Measurements from ENCODE around the gene FOXC1.

FOXC1 gene

GRCh38 chr6:1625794-1626435 is 16.2 kb downstream of the FOXC1 start:
- DNase-seq: no peak
- H3K36me3 Mint-ChIP-seq (ENCODE audit: low read depth): peaks cover 17% of the 10 kb centered on the region
- no peak overlapping the region for H3K27ac Mint-ChIP-seq
- peaks cover 14% of the 10 kb centered on the region for H3K4me1 Mint-ChIP-seq (ENCODE audit: low read depth)
- no peaks in the 10 kb centered on the region for H3K9me3 Mint-ChIP-seq
- no peak overlapping the region for H3K4me3 Mint-ChIP-seq
- peaks cover 85% of the 10 kb centered on the region for H3K27me3 Mint-ChIP-seq

DNA sequence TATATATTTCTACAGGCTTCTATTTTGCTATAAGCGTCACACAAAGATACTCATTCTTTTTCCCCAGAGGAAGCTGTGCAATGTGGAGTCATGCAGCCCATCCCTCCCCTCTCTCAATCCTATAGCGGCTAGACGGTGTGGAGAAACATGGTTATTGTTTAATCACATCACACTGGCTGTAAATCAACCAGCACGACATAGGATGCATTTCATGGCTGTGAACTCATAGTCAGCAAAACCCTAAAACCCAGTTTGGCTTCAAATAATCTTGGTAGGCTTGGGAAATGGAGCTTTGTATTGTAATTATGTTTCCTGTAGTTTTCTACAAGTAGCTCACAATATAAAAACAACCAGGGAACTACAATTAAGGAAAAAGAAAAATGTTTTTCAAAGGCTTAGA is 16.8 kb downstream of the FOXC1 start:
- Mint-ChIP-seq H3K9me3 (no peaks in the 10 kb centered on the region), H3K27ac (no peak overlapping the region), H3K4me1 (ENCODE audit: low read depth) (peaks cover 13% of the 10 kb centered on the region), H3K27me3 (peaks cover 79% of the 10 kb centered on the region), H3K36me3 (ENCODE audit: low read depth) (peaks cover 17% of the 10 kb centered on the region), H3K4me3 (no peak overlapping the region)
- no peak for DNase-seq

- H3K4me1 Mint-ChIP-seq (ENCODE audit: low read depth): peaks cover 13% of the 10 kb centered on the region
- H3K27ac Mint-ChIP-seq: no peak overlapping the region
- H3K4me3 Mint-ChIP-seq: no peak overlapping the region
- no peaks in the 10 kb centered on the region for H3K9me3 Mint-ChIP-seq
- H3K36me3 Mint-ChIP-seq (ENCODE audit: low read depth): peaks cover 7% of the 10 kb centered on the region
- H3K27me3 Mint-ChIP-seq: peaks cover 68% of the 10 kb centered on the region
- DNase-seq: no peak
These were observed 18.3 kb downstream of the FOXC1 start for GRCh38 chr6:1627827-1628560.

DNA sequence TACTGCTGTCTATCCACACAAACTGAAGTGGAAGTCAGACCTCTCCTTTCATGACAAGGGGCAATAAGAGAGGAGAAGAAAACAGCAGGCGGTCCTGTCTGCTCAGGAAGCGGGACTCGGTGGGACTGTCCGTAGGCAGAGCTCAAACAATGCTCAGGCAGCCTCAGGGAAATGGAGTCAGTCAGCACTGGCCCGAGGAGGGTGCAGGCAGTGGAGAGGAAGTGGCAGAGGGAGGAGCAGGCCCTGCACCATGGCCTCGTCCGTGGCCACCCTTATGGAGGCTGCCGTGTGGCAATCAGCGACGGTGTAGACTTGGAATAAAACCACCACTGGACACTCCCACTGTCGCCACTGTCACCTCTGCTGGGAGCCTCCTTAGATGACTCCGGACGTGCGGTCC is 19.6 kb downstream of the FOXC1 start:
- Mint-ChIP-seq H3K9me3 (no peaks in the 10 kb centered on the region), H3K27ac (no peak overlapping the region), H3K4me1 (ENCODE audit: low read depth) (peaks cover 12% of the 10 kb centered on the region), H3K36me3 (ENCODE audit: low read depth) (no peaks in the 10 kb centered on the region), H3K27me3 (peaks cover 66% of the 10 kb centered on the region), H3K4me3 (no peak overlapping the region)
- DNase-seq: no peak

- Mint-ChIP-seq H3K27ac (no peak overlapping the region), H3K27me3 (peaks cover 63% of the 10 kb centered on the region), H3K9me3 (no peaks in the 10 kb centered on the region), H3K4me3 (no peak overlapping the region), H3K36me3 (ENCODE audit: low read depth) (no peaks in the 10 kb centered on the region), H3K4me1 (ENCODE audit: low read depth) (peaks cover 8% of the 10 kb centered on the region)
- DNase-seq: no peak
These were observed 20.6 kb downstream of the FOXC1 start for GRCh38 chr6:1630212-1630770.

DNA sequence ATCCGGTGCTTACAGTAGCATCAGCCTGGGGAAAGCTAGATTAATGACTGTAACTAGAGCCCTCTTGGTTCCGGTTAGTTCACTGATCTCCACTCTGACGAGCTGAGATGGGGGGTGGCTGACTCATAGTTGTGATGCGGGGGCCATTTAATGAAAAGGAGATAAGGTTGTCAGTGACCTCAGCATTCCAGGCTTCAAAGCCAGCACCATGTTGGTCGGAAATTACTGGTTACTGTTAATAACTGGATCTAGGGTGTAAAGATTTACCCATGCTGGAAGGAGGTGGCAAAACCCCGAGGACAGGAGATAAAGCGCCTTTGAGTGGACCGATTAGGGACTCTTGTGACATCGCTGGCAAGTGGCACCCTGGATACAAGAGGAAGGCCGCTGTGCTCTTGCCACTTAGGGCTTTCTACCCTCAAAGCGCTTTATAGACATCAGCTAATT is 21.1 kb downstream of the FOXC1 start:
- Mint-ChIP-seq H3K27ac (no peak overlapping the region), H3K27me3 (peaks cover 58% of the 10 kb centered on the region), H3K36me3 (ENCODE audit: low read depth) (no peaks in the 10 kb centered on the region), H3K9me3 (no peaks in the 10 kb centered on the region), H3K4me1 (ENCODE audit: low read depth) (peaks cover 4% of the 10 kb centered on the region), H3K4me3 (no peak overlapping the region)
- no peak for DNase-seq

- no peaks in the 10 kb centered on the region for H3K9me3 Mint-ChIP-seq
- no peaks in the 10 kb centered on the region for H3K36me3 Mint-ChIP-seq (ENCODE audit: low read depth)
- H3K4me3 Mint-ChIP-seq: no peak overlapping the region
- no peak for DNase-seq
- no peak overlapping the region for H3K27ac Mint-ChIP-seq
- H3K27me3 Mint-ChIP-seq: peaks cover 54% of the 10 kb centered on the region
- no peaks in the 10 kb centered on the region for H3K4me1 Mint-ChIP-seq (ENCODE audit: low read depth)
These were observed 21.5 kb downstream of the FOXC1 start for GRCh38 chr6:1631251-1631650.

DNA sequence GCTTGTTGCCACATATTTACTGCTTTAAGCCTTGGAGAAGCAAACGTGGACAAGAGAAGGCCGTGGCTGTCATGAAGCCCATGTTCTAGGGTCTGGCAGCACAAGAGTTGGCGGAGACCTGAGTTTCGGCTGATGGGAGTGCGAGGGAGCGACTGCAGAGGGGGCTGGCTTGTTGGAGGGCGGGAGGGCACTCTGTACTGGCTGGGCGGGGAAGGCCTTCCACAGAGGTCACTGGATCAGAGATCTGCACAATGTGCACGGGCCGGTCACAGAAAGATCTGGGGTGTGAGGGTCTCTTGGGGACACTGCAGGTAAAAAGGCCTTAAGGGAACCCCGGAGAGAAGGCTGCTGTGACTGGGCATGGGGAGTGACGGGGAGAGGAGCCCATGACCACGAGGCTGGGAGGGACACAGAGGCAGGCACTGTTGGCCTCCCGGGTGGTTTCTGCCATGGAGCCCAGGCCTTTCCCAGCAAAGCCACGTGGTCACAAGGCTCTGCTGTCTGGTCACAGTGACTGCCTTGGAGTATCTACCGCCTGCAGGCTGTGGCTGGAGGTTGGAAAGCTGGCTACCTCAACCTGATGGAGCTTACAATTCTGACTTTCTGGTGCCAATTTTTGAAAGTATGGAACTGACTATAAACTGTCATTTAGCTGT is 23.8 kb downstream of the FOXC1 start:
- no peak overlapping the region for H3K4me3 Mint-ChIP-seq
- no peak overlapping the region for H3K27ac Mint-ChIP-seq

DNA sequence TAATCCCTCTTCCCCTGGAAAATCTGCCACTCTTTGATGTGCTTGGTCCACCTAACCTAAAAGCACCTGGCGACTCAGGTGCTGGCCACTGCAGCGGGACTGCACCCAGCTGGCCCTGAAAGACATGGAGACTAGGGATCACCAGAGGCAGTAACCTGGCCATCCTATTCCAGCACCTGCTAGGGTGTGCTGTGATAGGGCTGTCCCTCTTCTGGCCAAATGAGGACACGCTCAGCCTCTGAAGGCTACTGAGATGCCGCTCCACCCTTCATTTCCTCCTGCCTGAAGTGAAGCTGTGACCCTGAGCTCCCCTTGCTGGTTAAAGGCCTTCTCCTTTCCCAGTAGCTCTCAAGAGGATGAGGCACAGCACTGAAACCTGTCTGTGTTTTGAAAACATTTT is 24.4 kb downstream of the FOXC1 start:
- Mint-ChIP-seq H3K27me3 (peaks cover 26% of the 10 kb centered on the region), H3K4me1 (ENCODE audit: low read depth) (no peaks in the 10 kb centered on the region), H3K9me3 (no peaks in the 10 kb centered on the region)

More for the DNA sequence above, 23.8 kb downstream of the FOXC1 start:
- DNase-seq: no peak
- no peaks in the 10 kb centered on the region for H3K9me3 Mint-ChIP-seq
- peaks cover 32% of the 10 kb centered on the region for H3K27me3 Mint-ChIP-seq
- H3K4me1 Mint-ChIP-seq (ENCODE audit: low read depth): no peaks in the 10 kb centered on the region
- H3K36me3 Mint-ChIP-seq (ENCODE audit: low read depth): no peaks in the 10 kb centered on the region

GRCh38 chr6:1635305-1636010 is 25.7 kb downstream of the FOXC1 start:
- no peaks in the 10 kb centered on the region for H3K4me1 Mint-ChIP-seq (ENCODE audit: low read depth)
- H3K4me3 Mint-ChIP-seq: no peak overlapping the region
- H3K27ac Mint-ChIP-seq: no peak overlapping the region
- no peaks in the 10 kb centered on the region for H3K9me3 Mint-ChIP-seq
- H3K27me3 Mint-ChIP-seq: peaks cover 17% of the 10 kb centered on the region
- no peak for DNase-seq
- H3K36me3 Mint-ChIP-seq (ENCODE audit: low read depth): no peaks in the 10 kb centered on the region

More for the DNA sequence above, 24.4 kb downstream of the FOXC1 start:
- Mint-ChIP-seq H3K36me3 (ENCODE audit: low read depth) (no peaks in the 10 kb centered on the region), H3K4me3 (no peak overlapping the region), H3K27ac (no peak overlapping the region)
- no peak for DNase-seq

DNA sequence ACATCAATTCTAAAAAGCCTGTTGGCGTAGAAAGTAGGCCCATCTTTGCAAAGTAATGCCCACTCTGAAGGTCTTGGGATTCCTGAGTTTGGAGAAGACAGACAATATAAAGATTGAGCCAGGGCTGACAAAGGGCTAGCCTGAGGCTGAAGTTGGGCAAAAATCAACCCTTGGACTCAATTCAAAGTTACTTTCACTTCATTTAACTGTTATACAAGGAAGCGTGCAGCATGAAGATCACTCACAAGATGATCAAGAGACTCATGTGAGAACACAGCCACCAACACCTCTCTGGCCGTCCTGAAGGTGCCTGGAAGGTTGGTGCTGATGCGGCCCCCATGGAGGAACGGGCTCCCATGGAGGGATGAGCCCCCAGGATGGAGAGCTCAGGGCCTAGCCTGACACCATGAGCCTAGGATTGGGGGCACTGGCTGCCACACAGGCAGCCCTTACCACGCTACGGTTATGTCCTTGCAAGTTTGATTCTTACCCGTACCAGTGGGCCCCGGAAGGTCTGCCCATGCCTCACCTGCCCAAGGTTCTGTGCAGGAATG is 26.6 kb downstream of the FOXC1 start:
- DNase-seq: no peak
- no peaks in the 10 kb centered on the region for H3K4me1 Mint-ChIP-seq (ENCODE audit: low read depth)
- H3K36me3 Mint-ChIP-seq (ENCODE audit: low read depth): no peaks in the 10 kb centered on the region
- peaks cover 13% of the 10 kb centered on the region for H3K27me3 Mint-ChIP-seq
- no peak overlapping the region for H3K4me3 Mint-ChIP-seq
- no peaks in the 10 kb centered on the region for H3K9me3 Mint-ChIP-seq
- H3K27ac Mint-ChIP-seq: no peak overlapping the region

DNA sequence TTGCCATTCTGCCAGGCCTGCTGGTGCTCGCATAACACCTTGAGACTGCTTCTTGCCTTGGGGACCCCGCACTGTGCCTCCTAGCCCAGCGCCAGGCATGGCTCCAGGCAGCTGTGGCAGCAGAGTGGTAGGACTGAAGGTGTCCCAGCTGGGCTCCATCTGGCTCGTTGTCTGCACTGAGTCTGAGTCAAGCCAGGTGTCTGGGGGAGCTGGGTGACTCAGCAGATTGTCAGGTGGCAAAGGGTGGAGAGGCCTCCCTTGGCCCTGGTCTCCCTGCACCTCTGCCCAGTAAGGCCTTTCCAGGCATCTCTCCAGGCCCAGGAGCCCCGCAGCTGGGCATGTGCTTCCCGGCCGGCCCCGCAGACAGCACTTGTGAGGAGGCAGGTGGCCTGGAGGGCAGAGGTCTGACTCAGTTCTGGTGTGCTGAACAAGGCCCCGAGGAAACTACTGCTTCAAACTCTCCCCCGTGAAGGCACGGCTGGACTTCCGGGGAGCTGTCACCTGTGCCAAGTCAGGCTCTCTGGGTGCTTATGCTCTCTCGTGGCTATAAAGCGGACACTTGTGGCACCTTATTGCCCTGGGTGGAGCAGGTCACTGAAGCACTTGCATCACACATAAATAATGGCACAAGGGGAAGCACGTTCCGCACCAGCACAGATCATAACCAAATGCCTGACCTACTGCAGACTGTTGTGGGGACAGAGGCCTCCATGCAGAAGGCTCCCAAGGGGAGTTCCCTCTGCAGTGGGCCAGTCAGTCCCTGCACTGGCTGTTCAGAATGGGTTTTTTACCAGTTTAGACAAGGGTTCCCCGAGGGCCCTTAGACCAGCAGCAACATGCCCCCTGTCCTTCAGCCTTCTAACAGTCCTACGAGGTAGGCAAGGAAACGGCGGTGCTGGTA is 27.5 kb downstream of the FOXC1 start:
- Mint-ChIP-seq H3K27me3 (peaks cover 11% of the 10 kb centered on the region), H3K9me3 (no peaks in the 10 kb centered on the region), H3K36me3 (ENCODE audit: low read depth) (no peaks in the 10 kb centered on the region), H3K4me1 (ENCODE audit: low read depth) (no peaks in the 10 kb centered on the region), H3K27ac (no peak overlapping the region), H3K4me3 (no peak overlapping the region)
- no peak for DNase-seq

DNA sequence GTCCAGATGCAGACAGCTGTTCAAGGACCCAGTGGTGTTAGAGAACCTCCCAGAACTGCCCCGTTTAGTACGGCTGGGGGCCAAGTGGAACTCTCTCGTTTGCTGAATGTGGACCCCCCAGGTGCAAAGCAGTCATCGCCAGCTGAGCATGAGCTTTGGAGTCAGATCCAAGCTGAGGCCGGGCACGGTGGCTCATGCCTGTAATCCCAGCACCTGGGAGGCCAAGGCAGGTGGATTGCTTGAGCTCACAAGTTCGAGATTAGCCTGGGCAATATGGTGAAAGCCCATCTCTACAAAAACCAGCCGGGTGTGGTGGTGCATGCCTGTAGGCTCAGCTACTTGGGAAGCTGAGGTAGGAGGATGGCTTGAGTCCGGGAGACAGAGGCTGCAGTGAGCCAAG is 29.7 kb downstream of the FOXC1 start:
- Mint-ChIP-seq H3K27me3 (peaks cover 2% of the 10 kb centered on the region), H3K4me1 (ENCODE audit: low read depth) (no peaks in the 10 kb centered on the region), H3K9me3 (no peaks in the 10 kb centered on the region), H3K36me3 (ENCODE audit: low read depth) (no peaks in the 10 kb centered on the region), H3K27ac (no peak overlapping the region), H3K4me3 (no peak overlapping the region)
- no peak for DNase-seq

All from activated T-cell treated with anti-CD3 and anti-CD28 coated beads, Interleukin-2, amount 50 U/mL, for 24 hours (primary cell).